Measurements from ENCODE around the gene NCOA6.
"Not testable (repeated sequence)": the region's sequence is repeated elsewhere in the genome, so short reads cannot be mapped to it uniquely, and the experiment has no call there.

NCOA6 gene

GRCh38 chr20:34815636-34816035 is 9.8 kb downstream of the NCOA6 start:
- no peaks in the 10 kb centered on the region for H4K20me1 ChIP-seq (ENCODE audit: insufficient read depth, low read length)

GRCh38 chr20:34808583-34808982 is 16.9 kb downstream of the NCOA6 start:
- H3K9me2 ChIP-seq (ENCODE audit: low read depth, low read length), result no peaks in the 10 kb centered on the region
- H2AFZ ChIP-seq (ENCODE audit: low read length), result no peak overlapping the region
- H3K27me3 ChIP-seq (ENCODE audit: insufficient read depth, low read length), result no peaks in the 10 kb centered on the region
- H3K9me3 ChIP-seq (ENCODE audit: low read length), result no peaks in the 10 kb centered on the region
- H3K36me3 ChIP-seq (ENCODE audit: insufficient read depth, low read length), result peaks cover 5% of the 10 kb centered on the region; the same call in 1 of the 2 replicates
- no peak overlapping the region for H3K9ac ChIP-seq (ENCODE audit: low read length)
- H3K79me2 ChIP-seq (ENCODE audit: insufficient read depth, low read length), result peaks cover 21% of the 10 kb centered on the region
- TF ChIP-seq CTCF (IDR thresholded peaks at IDR 0.05; ENCODE audit: low read length) (no peak), EZH2 (IDR thresholded peaks at IDR 0.05; ENCODE audit: borderline replicate concordance, low read length) (no peak)
- no peak overlapping the region for H3K4me2 ChIP-seq (ENCODE audit: low read length)
- H3K27ac ChIP-seq (ENCODE audit: low read depth, low read length, poor library complexity, severe bottlenecking), result no peak overlapping the region
- H3K4me1 ChIP-seq (ENCODE audit: insufficient read depth, low read length, severe bottlenecking), result no peaks in the 10 kb centered on the region
- no peak overlapping the region for H3K4me3 ChIP-seq (ENCODE audit: low read depth, low read length, poor library complexity, severe bottlenecking)
- H4K20me1 ChIP-seq (ENCODE audit: insufficient read depth, low read length), result no peaks in the 10 kb centered on the region
- H3F3A ChIP-seq (ENCODE audit: insufficient read depth, low read length), result no peaks in the 10 kb centered on the region

More at GRCh38 chr20:34815636-34816035, 9.8 kb downstream of the NCOA6 start:
- Histone ChIP-seq H3K27me3 (ENCODE audit: insufficient read depth, low read length) (no peaks in the 10 kb centered on the region), H3K4me2 (ENCODE audit: low read length) (no peak overlapping the region), H3K9me2 (ENCODE audit: low read depth, low read length) (no peaks in the 10 kb centered on the region), H2AFZ (ENCODE audit: low read length) (no peak overlapping the region), H3K79me2 (ENCODE audit: insufficient read depth, low read length) (peaks cover 77% of the 10 kb centered on the region), H3K27ac (ENCODE audit: low read depth, low read length, poor library complexity, severe bottlenecking) (no peak overlapping the region), H3F3A (ENCODE audit: insufficient read depth, low read length) (no peaks in the 10 kb centered on the region), H3K4me3 (ENCODE audit: low read depth, low read length, poor library complexity, severe bottlenecking) (no peak overlapping the region), H3K4me1 (ENCODE audit: insufficient read depth, low read length, severe bottlenecking) (no peaks in the 10 kb centered on the region), H3K36me3 (ENCODE audit: insufficient read depth, low read length) (no peaks in the 10 kb centered on the region; the same call in 1 of the 2 replicates), H3K9ac (ENCODE audit: low read length) (no peak overlapping the region), H3K9me3 (ENCODE audit: low read length) (no peaks in the 10 kb centered on the region)
- TF ChIP-seq CTCF (IDR thresholded peaks at IDR 0.05; ENCODE audit: low read length) (no peak), EZH2 (IDR thresholded peaks at IDR 0.05; ENCODE audit: borderline replicate concordance, low read length) (no peak)

- H3K79me2 ChIP-seq (ENCODE audit: insufficient read depth, low read length), result peaks cover 17% of the 10 kb centered on the region
- H3K9ac ChIP-seq (ENCODE audit: low read length); H3K36me3 ChIP-seq (ENCODE audit: insufficient read depth, low read length); H3K9me3 ChIP-seq (ENCODE audit: low read length); H2AFZ ChIP-seq (ENCODE audit: low read length); H4K20me1 ChIP-seq (ENCODE audit: insufficient read depth, low read length); H3F3A ChIP-seq (ENCODE audit: insufficient read depth, low read length); H3K27ac ChIP-seq (ENCODE audit: low read depth, low read length, poor library complexity, severe bottlenecking); H3K9me2 ChIP-seq (ENCODE audit: low read depth, low read length); H3K4me3 ChIP-seq (ENCODE audit: low read depth, low read length, poor library complexity, severe bottlenecking); H3K27me3 ChIP-seq (ENCODE audit: insufficient read depth, low read length); H3K4me2 ChIP-seq (ENCODE audit: low read length); H3K4me1 ChIP-seq (ENCODE audit: insufficient read depth, low read length, severe bottlenecking): not testable (repeated sequence)
Observed at GRCh38 chr20:34807944-34808465, 17.4 kb downstream of the NCOA6 start.

- Histone ChIP-seq H3K9ac (ENCODE audit: low read length) (no peak overlapping the region), H3K79me2 (ENCODE audit: insufficient read depth, low read length) (peaks cover 5% of the 10 kb centered on the region; the same call in 1 of the 2 replicates), H4K20me1 (ENCODE audit: insufficient read depth, low read length) (no peaks in the 10 kb centered on the region)
Observed at GRCh38 chr20:34806255-34806654, 19.2 kb downstream of the NCOA6 start.

More at GRCh38 chr20:34806255-34806654, 19.2 kb downstream of the NCOA6 start:
- TF ChIP-seq CTCF (IDR thresholded peaks at IDR 0.05; ENCODE audit: low read length) (no peak), EZH2 (IDR thresholded peaks at IDR 0.05; ENCODE audit: borderline replicate concordance, low read length) (no peak)
- Histone ChIP-seq H3K36me3 (ENCODE audit: insufficient read depth, low read length) (peaks cover 5% of the 10 kb centered on the region; the same call in 1 of the 2 replicates), H2AFZ (ENCODE audit: low read length) (no peak overlapping the region), H3K4me1 (ENCODE audit: insufficient read depth, low read length, severe bottlenecking) (no peaks in the 10 kb centered on the region), H3K9me2 (ENCODE audit: low read depth, low read length) (no peaks in the 10 kb centered on the region), H3K9me3 (ENCODE audit: low read length) (no peaks in the 10 kb centered on the region), H3K4me2 (ENCODE audit: low read length) (no peak overlapping the region), H3K27ac (ENCODE audit: low read depth, low read length, poor library complexity, severe bottlenecking) (no peak overlapping the region), H3K27me3 (ENCODE audit: insufficient read depth, low read length) (no peaks in the 10 kb centered on the region), H3F3A (ENCODE audit: insufficient read depth, low read length) (no peaks in the 10 kb centered on the region), H3K4me3 (ENCODE audit: low read depth, low read length, poor library complexity, severe bottlenecking) (no peak overlapping the region)
